Calu3 (cell line): ENCODE measurements around the gene FBXO15. TPM values are rescaled to one million over a fixed set of nuclear protein-coding genes. Genes with fewer than 3 reads are reported as not detected.

Experiments
- BruUV-seq: library from RNA; stranded (reverse); fragments of 400-500 nt; replicated peaks from 2 replicates; lab custom pipeline; 2021; lab: Mats Ljungman, UMichigan
- CTCF ChIA-PET: fragments of 300-600 bp; sonication (Branson Sonifier 250); formaldehyde crosslinking; loops from one replicate; lab custom pipeline; 2022; ENCODE audit warnings: antibody characterized with exemption; lab: Charles Lee
- DNase-seq: peaks from one replicate; pipeline ENCODE4 v3.0.0; 2022
- H3K27ac Mint-ChIP-seq: one replicate; pipeline ENCODE4 v1.8.0; 2022; ENCODE audit warnings: mixed read lengths; ENCODE audit not compliant: unreplicated experiment
- H3K27me3 Mint-ChIP-seq: one replicate; pipeline ENCODE4 v1.8.0; 2022; ENCODE audit warnings: mixed read lengths; ENCODE audit not compliant: unreplicated experiment
- H3K36me3 Mint-ChIP-seq: one replicate; pipeline ENCODE4 v1.8.0; 2022; ENCODE audit warnings: mild to moderate bottlenecking, moderate library complexity, mixed read lengths; ENCODE audit not compliant: insufficient read depth, unreplicated experiment
- H3K4me1 Mint-ChIP-seq: one replicate; pipeline ENCODE4 v1.8.0; 2022; ENCODE audit warnings: mild to moderate bottlenecking, low read depth, mixed read lengths; ENCODE audit not compliant: unreplicated experiment
- H3K4me3 Mint-ChIP-seq: one replicate; pipeline ENCODE4 v1.8.0; 2022; ENCODE audit warnings: mild to moderate bottlenecking, low read depth, moderate library complexity, mixed read lengths; ENCODE audit not compliant: unreplicated experiment
- H3K9me3 Mint-ChIP-seq: one replicate; pipeline ENCODE4 v1.8.0; 2022; ENCODE audit warnings: low read depth, mixed read lengths; ENCODE audit not compliant: unreplicated experiment
- intact Hi-C: fragments of 100-400 bp; cut with micrococcal nuclease; formaldehyde crosslinking; loops from one replicate; pipeline ENCODE4 v1.10.0; 2022; ENCODE audit not compliant: unreplicated experiment
- total RNA-seq: library from RNA; stranded (reverse); gene quantifications from 2 replicates; pipeline ENCODE4 v1.2.3, GENCODE V29; 2022
- TF ChIP-seq, protein P1 (sequence below): fragments of 200-600 bp; IDR thresholded peaks from one replicate; pipeline ENCODE4 v1.8.0; 2022; ENCODE audit warnings: antibody characterized with exemption; ENCODE audit not compliant: unreplicated experiment

The FBXO15 gene
- total RNA-seq, 1 experiment from 2014 or later: 1.5 TPM

DNA sequence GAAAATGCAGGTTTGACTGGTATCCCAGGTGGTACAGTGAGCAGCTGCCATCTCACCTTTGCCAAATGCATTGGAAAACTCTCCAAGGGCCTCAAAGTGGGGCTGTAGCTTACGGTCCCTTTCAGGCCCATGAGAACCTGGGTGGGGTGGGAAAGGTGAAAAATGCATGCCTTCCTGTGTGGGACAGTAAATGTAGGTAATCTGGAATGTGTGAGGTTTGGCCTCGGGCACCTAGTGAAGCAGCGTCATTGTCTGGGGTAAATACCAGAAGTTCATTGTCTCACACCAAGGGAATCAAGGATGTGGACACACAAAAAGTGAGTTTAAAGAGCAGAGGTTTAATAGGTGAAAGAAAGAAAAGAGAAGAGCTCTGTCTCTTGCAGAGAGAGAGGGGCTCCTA, 37.2 kb upstream of the FBXO15 start:
- intact Hi-C loops: no loop called here
- DNase-seq: no peak
- TF ChIP-seq, protein P1, sequence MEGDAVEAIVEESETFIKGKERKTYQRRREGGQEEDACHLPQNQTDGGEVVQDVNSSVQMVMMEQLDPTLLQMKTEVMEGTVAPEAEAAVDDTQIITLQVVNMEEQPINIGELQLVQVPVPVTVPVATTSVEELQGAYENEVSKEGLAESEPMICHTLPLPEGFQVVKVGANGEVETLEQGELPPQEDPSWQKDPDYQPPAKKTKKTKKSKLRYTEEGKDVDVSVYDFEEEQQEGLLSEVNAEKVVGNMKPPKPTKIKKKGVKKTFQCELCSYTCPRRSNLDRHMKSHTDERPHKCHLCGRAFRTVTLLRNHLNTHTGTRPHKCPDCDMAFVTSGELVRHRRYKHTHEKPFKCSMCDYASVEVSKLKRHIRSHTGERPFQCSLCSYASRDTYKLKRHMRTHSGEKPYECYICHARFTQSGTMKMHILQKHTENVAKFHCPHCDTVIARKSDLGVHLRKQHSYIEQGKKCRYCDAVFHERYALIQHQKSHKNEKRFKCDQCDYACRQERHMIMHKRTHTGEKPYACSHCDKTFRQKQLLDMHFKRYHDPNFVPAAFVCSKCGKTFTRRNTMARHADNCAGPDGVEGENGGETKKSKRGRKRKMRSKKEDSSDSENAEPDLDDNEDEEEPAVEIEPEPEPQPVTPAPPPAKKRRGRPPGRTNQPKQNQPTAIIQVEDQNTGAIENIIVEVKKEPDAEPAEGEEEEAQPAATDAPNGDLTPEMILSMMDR: no peak
- no peak overlapping the region for H3K27ac Mint-ChIP-seq
- H3K4me3 Mint-ChIP-seq: no peak overlapping the region
- H3K36me3 Mint-ChIP-seq: no peaks in the 10 kb centered on the region
- H3K9me3 Mint-ChIP-seq: no peaks in the 10 kb centered on the region
- peaks cover 16% of the 10 kb centered on the region for H3K4me1 Mint-ChIP-seq
- CTCF ChIA-PET: interaction anchor here (1.0 kb wide), 1 partner anchor 13 kb away, joined by 3 read pairs; no protein-coding TSS in a partner anchor
- no TSS peak for BruUV-seq
- H3K27me3 Mint-ChIP-seq: no peaks in the 10 kb centered on the region

- CTCF ChIA-PET: interaction anchor here (0.6 kb wide), 1 partner anchor 1041 kb away, joined by 8 read pairs; no protein-coding TSS in a partner anchor
- intact Hi-C loops: no loop called here
- peaks cover 16% of the 10 kb centered on the region for H3K4me1 Mint-ChIP-seq
- BruUV-seq: no TSS peak
- no peaks in the 10 kb centered on the region for H3K9me3 Mint-ChIP-seq
- no peak overlapping the region for H3K27ac Mint-ChIP-seq
- no peaks in the 10 kb centered on the region for H3K27me3 Mint-ChIP-seq
- no peak overlapping the region for H3K4me3 Mint-ChIP-seq
- TF ChIP-seq, protein P1: no peak
- DNase-seq: peak; percentile 43
- no peaks in the 10 kb centered on the region for H3K36me3 Mint-ChIP-seq
Observed at GRCh38 chr18:74183130-74183529, 35.5 kb upstream of the FBXO15 start.

DNA sequence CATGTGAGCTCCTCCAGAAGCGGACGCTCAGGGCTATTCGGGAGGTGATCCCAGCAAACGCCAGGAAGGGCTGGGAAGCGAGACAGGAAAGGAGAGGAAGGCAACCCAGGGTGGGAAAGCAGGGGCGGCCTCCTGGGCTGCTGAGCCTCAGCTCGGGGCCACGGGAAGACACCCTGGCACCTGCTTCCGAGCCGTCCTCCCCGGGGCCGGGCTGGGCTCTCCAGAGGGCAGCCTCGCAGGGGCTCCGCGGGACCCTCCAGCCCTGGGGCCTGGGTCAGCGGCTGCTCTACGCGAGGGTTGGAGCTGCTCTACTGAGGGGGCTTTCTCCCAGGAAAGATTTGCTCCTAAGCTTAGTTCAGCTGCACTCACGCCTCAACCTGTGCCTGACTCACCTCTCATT, 34.7 kb upstream of the FBXO15 start:
- intact Hi-C loops: no loop called here
- Mint-ChIP-seq H3K9me3 (no peaks in the 10 kb centered on the region), H3K4me3 (no peak overlapping the region), H3K27ac (no peak overlapping the region), H3K27me3 (peaks cover 3% of the 10 kb centered on the region), H3K4me1 (peaks cover 16% of the 10 kb centered on the region), H3K36me3 (no peaks in the 10 kb centered on the region)
- no peak for DNase-seq
- CTCF ChIA-PET: no interaction called here
- TF ChIP-seq, protein P1: no peak
- BruUV-seq: no TSS peak

GRCh38 chr18:74179623-74180199, 32.1 kb upstream of the FBXO15 start:
- no TSS peak for BruUV-seq
- H3K27me3 Mint-ChIP-seq: peaks cover 29% of the 10 kb centered on the region
- DNase-seq: no peak
- TF ChIP-seq, protein P1: no peak
- CTCF ChIA-PET: no interaction called here
- no peaks in the 10 kb centered on the region for H3K9me3 Mint-ChIP-seq
- H3K27ac Mint-ChIP-seq: no peak overlapping the region
- intact Hi-C loops: no loop called here
- no peak overlapping the region for H3K4me3 Mint-ChIP-seq
- H3K36me3 Mint-ChIP-seq: no peaks in the 10 kb centered on the region
- peaks cover 17% of the 10 kb centered on the region for H3K4me1 Mint-ChIP-seq
